Measurements from ENCODE around the gene FHAD1. TPM values are rescaled to one million over a fixed set of nuclear protein-coding genes. Genes with fewer than 3 reads are reported as not detected.
"Not testable (repeated sequence)": the region's sequence is repeated elsewhere in the genome, so short reads cannot be mapped to it uniquely, and the experiment has no call there.

The FHAD1 gene
- total RNA-seq, 2 experiments from 2014 or later = not detected

DNA sequence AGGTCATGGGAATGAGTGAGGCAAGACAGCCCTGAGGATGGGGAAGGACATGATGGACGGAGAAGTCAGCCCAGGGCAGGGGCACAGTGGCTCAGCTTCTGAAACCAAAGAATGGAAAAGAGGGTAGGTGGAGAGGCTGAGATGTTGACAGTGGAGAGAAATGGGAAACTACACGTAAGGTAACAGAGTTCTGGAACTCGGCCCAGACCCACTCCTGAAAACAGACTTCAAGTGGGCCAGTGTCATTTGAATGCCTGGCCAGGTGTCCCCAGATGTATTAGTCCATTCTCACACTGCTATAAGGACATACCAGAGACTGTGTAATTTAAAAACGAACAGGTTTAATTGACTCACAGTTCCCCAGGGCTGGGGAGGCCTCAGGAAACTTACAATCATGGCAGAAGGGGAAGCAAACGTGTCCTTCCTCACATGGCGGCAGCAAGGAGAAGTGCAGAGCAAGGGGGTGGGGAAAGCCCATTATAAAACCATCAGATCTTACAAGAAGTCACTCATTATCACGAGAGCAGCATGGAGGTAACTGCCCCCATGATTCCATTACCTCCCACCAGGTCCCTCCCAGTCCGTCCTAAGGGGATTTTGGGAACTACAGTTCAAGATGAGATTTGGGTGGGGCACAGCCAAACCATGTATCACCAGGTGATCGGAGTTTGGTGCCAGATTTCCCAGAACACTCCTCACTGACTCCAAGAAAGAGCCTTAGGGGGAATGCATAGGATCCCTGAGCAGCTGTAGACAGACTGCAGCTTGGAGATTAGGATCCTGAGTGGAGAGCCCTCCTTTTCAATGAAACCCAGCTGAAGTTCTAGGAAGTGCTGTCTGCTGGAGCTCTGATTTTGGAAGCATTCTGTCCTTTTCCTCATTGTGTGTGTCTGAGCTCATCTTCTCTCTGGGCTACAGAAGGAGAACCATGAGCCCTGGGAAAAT lies 40.3 kb downstream of the FHAD1 start:
- ChIA-PET CTCF (interaction anchor here (0.8 to 1.1 kb wide), 3 partner anchors 13 to 17 kb away, joined by 3 to 5 read pairs (median 3); no protein-coding TSS in a partner anchor), POLR2A (interaction anchor here (1.1 kb wide), 1 partner anchor 56 kb away, joined by 3 read pairs; no protein-coding TSS in a partner anchor)
- peaks cover 14% of the 10 kb centered on the region for H3K4me1 Mint-ChIP-seq (ENCODE audit: low read depth)
- H3K4me3 Mint-ChIP-seq = no peak overlapping the region
- no peak for DNase-seq
- H3K9me3 Mint-ChIP-seq = peaks cover 2% of the 10 kb centered on the region
- peaks cover 11% of the 10 kb centered on the region for H3K27me3 Mint-ChIP-seq
- H3K36me3 Mint-ChIP-seq = no peaks in the 10 kb centered on the region
- intact Hi-C loops (cut with micrococcal nuclease) = no loop called here
- no peak overlapping the region for H3K27ac Mint-ChIP-seq

DNA sequence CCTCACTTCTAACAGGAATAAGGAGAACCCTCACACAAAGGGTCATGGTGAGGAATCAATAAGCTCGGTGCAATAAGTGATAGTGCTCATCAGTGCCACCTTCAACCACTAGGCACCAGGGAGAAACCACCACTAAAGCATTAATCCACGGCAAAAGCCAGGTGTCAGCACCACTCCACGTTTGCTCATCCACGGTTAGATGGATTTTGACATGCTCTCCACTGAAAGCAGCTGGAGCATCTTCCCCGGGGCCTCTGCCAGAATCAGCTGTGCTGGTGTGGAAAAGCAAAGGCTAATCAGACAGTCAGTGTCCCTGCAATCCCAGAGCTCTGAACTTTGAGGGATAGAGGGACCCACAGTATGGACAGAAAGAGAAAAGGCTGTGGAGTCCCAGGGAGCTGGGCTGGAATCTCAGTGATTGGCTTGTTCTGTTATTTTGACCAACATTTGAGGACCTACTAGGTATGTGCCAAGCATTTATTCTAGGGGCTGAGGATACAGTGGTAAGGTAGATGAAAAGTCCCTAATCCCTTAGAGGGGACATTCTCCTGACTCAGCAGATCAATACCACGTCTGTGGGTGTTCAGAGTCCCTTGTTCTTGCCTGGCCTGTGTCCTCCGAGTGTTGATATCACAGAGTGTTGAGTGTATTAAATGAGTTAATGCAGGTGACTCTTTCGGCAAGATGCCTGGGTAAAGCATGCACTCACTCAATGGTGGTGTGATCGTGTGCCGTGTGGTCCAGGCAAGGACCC lies 41.3 kb downstream of the FHAD1 start:
- H3K4me3 Mint-ChIP-seq = no peak overlapping the region
- ChIA-PET CTCF (interaction anchor here (0.8 to 1.1 kb wide), 4 partner anchors 14 to 39 kb away, joined by 3 to 5 read pairs (median 3); no protein-coding TSS in a partner anchor), POLR2A (interaction anchor here (1.1 kb wide), 1 partner anchor 57 kb away, joined by 3 read pairs; no protein-coding TSS in a partner anchor)
- no peak overlapping the region for H3K27ac Mint-ChIP-seq
- H3K4me1 Mint-ChIP-seq (ENCODE audit: low read depth) = peaks cover 14% of the 10 kb centered on the region
- intact Hi-C loops (cut with micrococcal nuclease) = no loop called here
- no peak for DNase-seq
- peaks cover 8% of the 10 kb centered on the region for H3K27me3 Mint-ChIP-seq
- H3K9me3 Mint-ChIP-seq = peaks cover 2% of the 10 kb centered on the region
- H3K36me3 Mint-ChIP-seq = no peaks in the 10 kb centered on the region

DNA sequence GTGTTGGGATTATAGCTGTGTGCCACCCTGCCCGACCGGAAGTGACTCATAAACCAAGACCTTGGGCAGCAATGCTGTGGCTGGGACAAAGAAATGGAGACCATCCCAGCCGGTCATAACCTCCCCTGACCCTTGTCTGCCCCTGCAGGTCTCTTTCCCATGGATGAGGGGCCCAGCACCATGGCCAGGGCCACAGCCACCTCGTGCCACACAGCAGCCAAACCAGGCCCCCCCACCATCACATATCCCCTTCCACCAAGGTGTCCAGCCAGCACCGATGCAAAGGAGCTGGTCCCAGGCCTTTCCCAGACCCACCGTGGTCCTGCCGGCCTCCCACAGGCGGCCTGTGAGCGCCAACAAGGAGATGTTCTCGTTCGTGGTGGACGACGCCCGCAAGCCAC lies 42.2 kb downstream of the FHAD1 start:
- H3K4me3 Mint-ChIP-seq = no peak overlapping the region
- intact Hi-C loops (cut with micrococcal nuclease) = no loop called here
- H3K36me3 Mint-ChIP-seq = no peaks in the 10 kb centered on the region
- POLR2A ChIA-PET = no interaction called here
- H3K9me3 Mint-ChIP-seq = peaks cover 2% of the 10 kb centered on the region
- no peak overlapping the region for H3K27ac Mint-ChIP-seq
- CTCF ChIA-PET = no interaction called here
- H3K4me1 Mint-ChIP-seq (ENCODE audit: low read depth) = peaks cover 14% of the 10 kb centered on the region
- DNase-seq = no peak
- H3K27me3 Mint-ChIP-seq = peaks cover 8% of the 10 kb centered on the region

DNA sequence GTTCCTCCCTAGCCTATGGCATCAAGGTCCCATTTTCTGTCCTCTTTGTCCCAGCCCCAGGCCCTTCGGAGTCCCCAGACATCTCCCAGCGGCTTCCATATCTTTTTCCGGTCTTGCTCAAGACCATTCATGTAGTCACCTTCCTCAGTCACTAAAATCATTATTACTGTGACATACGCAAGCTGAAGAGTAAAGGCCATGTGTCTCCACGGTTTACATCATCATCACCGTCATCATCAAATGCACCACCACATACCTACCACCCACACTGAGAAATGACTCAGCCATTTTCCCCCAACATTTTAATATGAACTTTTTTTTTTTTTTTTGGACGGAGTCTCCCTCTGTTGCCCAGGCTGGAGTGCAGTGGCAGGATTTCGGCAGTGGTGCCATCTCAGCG lies 43.4 kb downstream of the FHAD1 start:
- Mint-ChIP-seq H3K9me3 (peaks cover 2% of the 10 kb centered on the region), H3K4me1 (ENCODE audit: low read depth) (peaks cover 14% of the 10 kb centered on the region), H3K27ac (peak overlapping the region; percentile 29), H3K36me3 (no peaks in the 10 kb centered on the region), H3K4me3 (no peak overlapping the region), H3K27me3 (peaks cover 10% of the 10 kb centered on the region)
- CTCF ChIA-PET = interaction anchor here (0.6 to 2.6 kb wide), 3 partner anchors 14 to 1970 kb away, joined by 3 to 10 read pairs (median 5); no protein-coding TSS in a partner anchor
- intact Hi-C loops (cut with micrococcal nuclease) = loop anchor here (2.0 kb wide), 1 partner anchor 38 kb away; no protein-coding TSS in a partner anchor
- POLR2A ChIA-PET = interaction anchor here (0.6 kb wide), 2 partner anchors 43 to 126 kb away, joined by 4 to 7 read pairs; no protein-coding TSS in a partner anchor
- DNase-seq = peak; percentile 38

DNA sequence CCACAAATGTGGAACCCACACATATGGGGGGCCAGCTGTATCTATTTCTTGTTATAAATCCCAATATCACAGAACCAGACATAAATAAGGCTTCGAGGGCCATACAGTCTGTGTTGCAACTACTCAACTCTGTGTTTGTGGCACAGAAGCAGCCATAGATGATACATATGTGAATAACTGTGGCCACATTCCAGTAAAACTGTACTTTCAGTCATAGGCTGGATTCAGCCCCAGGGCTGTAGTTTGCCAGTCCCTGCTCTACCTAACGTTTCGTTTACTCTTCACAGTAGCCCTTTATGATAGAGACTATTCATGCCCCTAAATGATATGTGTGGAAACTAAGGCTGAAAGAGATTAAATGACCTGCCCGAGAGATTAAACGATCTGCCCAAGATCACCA lies 48.7 kb downstream of the FHAD1 start:
- H3K4me1 Mint-ChIP-seq (ENCODE audit: low read depth) = peaks cover 9% of the 10 kb centered on the region
- intact Hi-C loops (cut with micrococcal nuclease) = no loop called here
- no peak for DNase-seq
- H3K27ac Mint-ChIP-seq = no peak overlapping the region
- H3K27me3 Mint-ChIP-seq = peaks cover 4% of the 10 kb centered on the region
- H3K36me3 Mint-ChIP-seq = no peaks in the 10 kb centered on the region
- H3K9me3 Mint-ChIP-seq = no peaks in the 10 kb centered on the region
- ChIA-PET CTCF (no interaction called here), POLR2A (no interaction called here)
- H3K4me3 Mint-ChIP-seq = no peak overlapping the region

DNA sequence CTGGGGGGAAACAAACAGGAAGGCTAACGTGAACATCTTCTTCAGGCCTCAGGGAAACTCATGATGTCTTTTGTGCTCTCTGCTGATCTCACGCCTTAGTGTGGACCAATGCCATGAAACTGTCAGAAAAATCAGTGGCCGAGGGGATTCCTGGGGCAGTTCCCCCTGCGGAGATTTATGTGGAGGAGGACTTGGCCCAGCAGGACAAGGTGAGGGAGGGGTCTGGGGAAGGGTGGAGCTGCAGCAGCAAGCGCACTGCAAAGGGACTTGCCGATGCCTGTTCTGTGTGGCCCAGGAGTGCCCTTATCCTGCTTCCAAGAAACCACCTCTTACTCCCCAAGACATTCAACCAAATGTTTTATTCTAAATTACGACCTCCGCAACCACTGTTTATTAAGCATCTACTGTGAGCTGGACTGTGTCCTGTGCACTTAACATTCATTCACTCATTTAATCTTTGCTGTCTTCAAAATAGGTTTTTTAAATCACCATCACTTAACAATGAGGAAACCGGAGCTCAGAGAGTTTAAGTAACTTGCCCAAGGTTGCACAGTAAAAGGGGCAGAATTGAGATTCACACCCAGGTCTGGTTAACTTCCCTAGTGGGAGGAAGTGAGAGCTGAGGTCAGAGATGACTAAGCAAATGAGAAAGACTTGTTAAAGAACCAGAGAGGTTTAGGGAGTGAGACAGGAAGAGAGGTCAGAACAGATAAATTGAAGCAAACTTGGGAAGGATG lies 49.7 kb downstream of the FHAD1 start:
- Mint-ChIP-seq H3K36me3 (no peaks in the 10 kb centered on the region), H3K27me3 (peaks cover 4% of the 10 kb centered on the region), H3K27ac (no peak overlapping the region), H3K9me3 (no peaks in the 10 kb centered on the region), H3K4me1 (ENCODE audit: low read depth) (peaks cover 5% of the 10 kb centered on the region), H3K4me3 (no peak overlapping the region)
- ChIA-PET POLR2A (no interaction called here), CTCF (interaction anchor here (0.6 to 1.0 kb wide), 2 partner anchors 27 to 36 kb away, joined by 3 to 4 read pairs; no protein-coding TSS in a partner anchor)
- intact Hi-C loops (cut with micrococcal nuclease) = no loop called here
- DNase-seq = no peak

DNA sequence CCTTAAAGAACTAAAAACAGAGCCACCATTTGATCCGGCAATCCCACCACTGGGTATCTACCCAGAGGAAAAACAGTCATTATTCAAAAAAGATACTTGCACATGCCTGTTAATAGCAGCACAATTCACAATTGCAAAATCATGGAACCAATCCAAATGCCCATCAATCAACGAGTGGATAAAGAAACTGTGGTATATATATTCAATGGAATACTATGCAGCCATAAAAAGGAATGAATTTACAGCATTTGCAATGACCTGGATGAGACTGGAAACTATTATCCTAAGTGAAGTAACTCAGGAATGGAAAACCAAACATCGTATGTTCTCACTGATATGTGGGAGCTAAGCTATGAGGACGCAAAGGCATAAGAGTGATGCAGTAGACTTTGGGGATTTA lies 51.0 kb downstream of the FHAD1 start:
- H3K27ac Mint-ChIP-seq; POLR2A ChIA-PET; intact Hi-C loops (cut with micrococcal nuclease); H3K9me3 Mint-ChIP-seq; H3K4me1 Mint-ChIP-seq (ENCODE audit: low read depth); DNase-seq; H3K27me3 Mint-ChIP-seq; H3K4me3 Mint-ChIP-seq; H3K36me3 Mint-ChIP-seq: not testable (repeated sequence)
- CTCF ChIA-PET = interaction anchor here (1.0 to 1.3 kb wide), 2 partner anchors 26 to 170 kb away, joined by 4 to 5 read pairs; no protein-coding TSS in a partner anchor

DNA sequence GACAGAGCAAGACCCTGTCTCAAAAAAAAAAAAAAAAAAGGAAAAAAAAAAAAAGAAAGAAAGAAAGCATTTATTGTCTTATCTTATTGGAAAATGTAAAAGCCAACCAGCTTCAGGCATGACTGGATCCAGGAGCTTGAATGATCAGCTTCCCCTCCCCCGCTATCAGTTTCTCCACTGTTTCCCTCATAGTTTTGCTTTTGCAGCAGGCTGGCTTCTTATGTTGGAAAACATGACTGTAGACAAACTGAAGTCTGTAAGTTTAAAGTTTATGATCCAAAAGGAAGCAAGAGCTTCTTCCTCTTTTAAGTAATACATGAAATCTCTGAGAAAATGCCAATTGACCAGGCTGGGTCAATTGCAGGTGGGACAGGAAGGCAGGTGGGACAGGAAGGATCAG lies 52.2 kb downstream of the FHAD1 start:
- DNase-seq = no peak
- intact Hi-C loops (cut with micrococcal nuclease) = no loop called here
- H3K9me3 Mint-ChIP-seq = no peaks in the 10 kb centered on the region
- CTCF ChIA-PET = interaction anchor here (0.8 to 3.2 kb wide), 4 partner anchors 25 to 171 kb away, joined by 3 to 10 read pairs (median 4); no protein-coding TSS in a partner anchor
- H3K27me3 Mint-ChIP-seq = peaks cover 4% of the 10 kb centered on the region
- POLR2A ChIA-PET = no interaction called here
- H3K4me1 Mint-ChIP-seq (ENCODE audit: low read depth) = peaks cover 5% of the 10 kb centered on the region
- H3K36me3 Mint-ChIP-seq = no peaks in the 10 kb centered on the region
- H3K4me3 Mint-ChIP-seq = no peak overlapping the region
- H3K27ac Mint-ChIP-seq = no peak overlapping the region

DNA sequence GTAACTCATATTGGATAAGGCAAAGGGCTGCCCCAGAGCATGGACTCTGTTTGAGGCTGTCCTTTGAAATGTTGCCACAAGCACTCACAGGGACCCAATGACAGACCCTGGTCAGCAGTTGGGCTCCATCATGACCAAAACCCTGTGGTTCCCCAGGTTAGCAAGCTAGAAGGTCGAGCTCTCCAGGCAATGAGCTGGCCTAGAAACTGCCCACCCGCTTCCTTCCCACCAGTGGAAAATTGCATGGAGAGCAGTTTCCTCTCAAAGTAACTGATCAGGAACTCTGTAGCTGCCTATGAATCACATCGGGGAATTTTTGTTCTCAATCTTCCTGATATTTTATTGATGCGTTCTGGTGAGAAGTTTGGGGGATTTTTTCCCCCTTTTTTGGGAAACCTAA lies 52.8 kb downstream of the FHAD1 start:
- Mint-ChIP-seq H3K27ac (no peak overlapping the region), H3K4me3 (no peak overlapping the region), H3K9me3 (no peaks in the 10 kb centered on the region), H3K36me3 (no peaks in the 10 kb centered on the region), H3K27me3 (peaks cover 3% of the 10 kb centered on the region), H3K4me1 (ENCODE audit: low read depth) (peaks cover 9% of the 10 kb centered on the region)
- no peak for DNase-seq
- ChIA-PET CTCF (interaction anchor here (1.6 to 3.2 kb wide), 2 partner anchors 131 to 171 kb away, joined by 3 to 10 read pairs; no protein-coding TSS in a partner anchor), POLR2A (no interaction called here)
- intact Hi-C loops (cut with micrococcal nuclease) = no loop called here

DNA sequence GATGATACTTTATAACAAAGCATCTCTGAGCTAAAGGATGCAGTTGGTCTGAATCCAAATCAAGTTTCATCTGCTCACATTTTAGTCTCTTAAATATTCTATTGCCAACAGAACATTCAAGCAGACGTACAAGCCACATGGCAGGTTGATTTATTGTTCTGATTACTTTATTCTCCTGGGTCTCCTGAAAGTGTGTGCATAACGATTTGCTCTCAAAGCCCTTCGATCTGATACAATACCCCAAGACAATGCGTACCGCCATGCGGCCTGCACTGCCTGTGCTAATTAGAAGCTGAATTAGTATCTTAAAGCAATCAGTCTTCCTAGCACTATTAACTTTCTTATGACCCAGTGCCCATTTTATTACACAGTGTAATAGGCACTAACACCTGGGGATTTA lies 56.9 kb downstream of the FHAD1 start:
- ChIA-PET CTCF (interaction anchor here (0.6 to 3.2 kb wide), 13 partner anchors 12 to 177 kb away, joined by 3 to 69 read pairs (median 6); no protein-coding TSS in a partner anchor), POLR2A (no interaction called here)
- no peak overlapping the region for H3K4me3 Mint-ChIP-seq
- no peaks in the 10 kb centered on the region for H3K9me3 Mint-ChIP-seq
- no peak overlapping the region for H3K27ac Mint-ChIP-seq
- peaks cover 5% of the 10 kb centered on the region for H3K4me1 Mint-ChIP-seq (ENCODE audit: low read depth)
- peaks cover 7% of the 10 kb centered on the region for H3K27me3 Mint-ChIP-seq
- DNase-seq = no peak
- no peaks in the 10 kb centered on the region for H3K36me3 Mint-ChIP-seq
- intact Hi-C loops (cut with micrococcal nuclease) = loop anchor here (1.0 kb wide), 1 partner anchor 176 kb away; no protein-coding TSS in a partner anchor

DNA sequence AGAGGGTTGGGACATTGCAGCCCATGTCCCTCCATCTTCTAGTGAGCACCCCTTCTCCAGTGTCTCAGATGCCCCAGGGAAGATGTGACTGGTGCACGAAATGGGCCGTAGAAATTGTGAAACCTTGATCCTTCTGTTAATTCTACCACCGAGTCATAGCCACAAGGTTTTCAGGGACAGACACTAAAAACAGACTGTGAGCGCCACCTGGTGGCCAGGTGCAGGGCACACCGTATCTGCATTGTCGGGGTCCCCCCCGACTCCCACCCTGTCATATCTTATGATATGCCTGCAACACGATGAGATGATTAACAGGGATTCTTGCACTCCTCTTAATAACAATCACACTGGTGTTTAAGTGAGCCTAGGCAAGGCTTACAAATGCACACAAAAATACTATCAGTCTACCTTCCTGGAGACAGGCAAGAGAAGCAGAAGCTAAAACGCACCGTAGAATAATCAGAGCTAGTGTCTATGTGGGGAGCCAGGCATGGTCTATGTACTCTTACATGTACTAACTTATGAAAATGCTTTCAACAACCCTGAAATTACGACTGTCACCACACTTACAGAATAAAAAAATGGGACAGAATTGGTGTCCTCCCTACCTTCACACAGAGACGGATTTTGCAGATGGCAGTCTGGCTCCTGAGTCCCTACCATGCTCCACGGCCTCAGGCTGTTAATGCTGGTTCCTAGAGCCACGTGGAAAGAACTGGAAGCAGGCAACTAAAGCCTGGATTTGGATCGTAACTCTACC lies 57.9 kb downstream of the FHAD1 start:
- no peak overlapping the region for H3K4me3 Mint-ChIP-seq
- no peaks in the 10 kb centered on the region for H3K9me3 Mint-ChIP-seq
- no peaks in the 10 kb centered on the region for H3K36me3 Mint-ChIP-seq
- ChIA-PET CTCF (interaction anchor here (0.5 to 3.2 kb wide), 23 partner anchors 13 to 194 kb away, joined by 3 to 69 read pairs (median 4); no protein-coding TSS in a partner anchor), POLR2A (no interaction called here)
- H3K4me1 Mint-ChIP-seq (ENCODE audit: low read depth) = peaks cover 5% of the 10 kb centered on the region
- no peak overlapping the region for H3K27ac Mint-ChIP-seq
- DNase-seq = peak; percentile 77
- intact Hi-C loops (cut with micrococcal nuclease) = loop anchor here (1.0 kb wide), 1 partner anchor 177 kb away; no protein-coding TSS in a partner anchor
- H3K27me3 Mint-ChIP-seq = peaks cover 7% of the 10 kb centered on the region
